ENCODE measurements around the gene SUGCT. TPM values are rescaled to one million over a fixed set of nuclear protein-coding genes. Genes with fewer than 3 reads are reported as not detected.

The SUGCT gene
- total and polyA plus RNA-seq, 9 of the 15 experiments (the other 6 are each of a cell fraction or from before 2014, with no cell fraction given): 0.58 to 2.5 (median 1.4) TPM

DNA sequence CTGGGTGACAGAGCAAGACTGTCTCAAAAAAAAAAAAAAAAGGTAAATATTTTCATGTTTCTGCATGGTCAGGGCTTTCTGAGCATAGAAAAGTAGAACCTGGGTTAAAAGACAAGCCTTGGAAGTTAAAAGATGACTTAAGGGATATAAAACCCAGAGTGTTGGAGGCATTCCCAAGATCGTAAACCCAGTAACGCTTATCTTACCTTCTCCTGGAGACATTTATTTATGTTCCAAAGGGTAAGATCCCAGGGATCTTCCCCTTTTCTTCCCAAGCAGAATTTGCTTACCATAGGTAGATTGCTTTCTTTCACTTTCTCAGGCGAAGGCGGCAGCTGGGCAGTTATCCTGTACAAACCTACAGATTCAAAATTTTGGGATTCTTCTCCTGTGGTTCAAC is 22.2 kb downstream of the SUGCT start:
- in situ Hi-C loops (cut with MboI) (no loop called here), intact Hi-C loops (cut with micrococcal nuclease) (no loop called here)
- no peak overlapping the region for H2AFZ ChIP-seq (ENCODE audit: low read depth, low read length)
- no peaks in the 10 kb centered on the region for H3K36me3 ChIP-seq (ENCODE audit: control insufficient read depth, insufficient read depth, low read length)
- H3K27ac ChIP-seq (ENCODE audit: extremely low read depth, low read depth, low read length): no peak overlapping the region
- BruUV-seq (replicated peaks): no TSS peak
- no peak overlapping the region for H3K4me2 ChIP-seq (ENCODE audit: insufficient read depth, low read length)
- TF ChIP-seq PHF20 (IDR thresholded peaks at IDR 0.05; ENCODE audit: partially characterized antibody) (no peak), ZNF408 (CRISPR knock-in tag; IDR thresholded peaks at IDR 0.05; ENCODE audit: low read depth) (no peak), SUPT5H (IDR thresholded peaks at IDR 0.05) (no peak), NR3C1 (CRISPR knock-in tag; IDR thresholded peaks at IDR 0.05) (no peak), ZNF436 (CRISPR knock-in tag; IDR thresholded peaks at IDR 0.05) (no peak), ZNF12 (CRISPR knock-in tag; IDR thresholded peaks at IDR 0.05) (no peak), ILK (tag; IDR thresholded peaks at IDR 0.05; ENCODE audit: borderline replicate concordance, low read depth) (no peak), NFXL1 (CRISPR knock-in tag; IDR thresholded peaks at IDR 0.05) (no peak), NFATC3 (IDR thresholded peaks at IDR 0.05) (no peak)
- TF ChIP-seq, protein P1, sequence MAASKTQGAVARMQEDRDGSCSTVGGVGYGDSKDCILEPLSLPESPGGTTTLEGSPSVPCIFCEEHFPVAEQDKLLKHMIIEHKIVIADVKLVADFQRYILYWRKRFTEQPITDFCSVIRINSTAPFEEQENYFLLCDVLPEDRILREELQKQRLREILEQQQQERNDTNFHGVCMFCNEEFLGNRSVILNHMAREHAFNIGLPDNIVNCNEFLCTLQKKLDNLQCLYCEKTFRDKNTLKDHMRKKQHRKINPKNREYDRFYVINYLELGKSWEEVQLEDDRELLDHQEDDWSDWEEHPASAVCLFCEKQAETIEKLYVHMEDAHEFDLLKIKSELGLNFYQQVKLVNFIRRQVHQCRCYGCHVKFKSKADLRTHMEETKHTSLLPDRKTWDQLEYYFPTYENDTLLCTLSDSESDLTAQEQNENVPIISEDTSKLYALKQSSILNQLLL (CRISPR knock-in tag; IDR thresholded peaks at IDR 0.05; ENCODE audit: borderline replicate concordance): no peak
- TF ChIP-seq, protein P2, sequence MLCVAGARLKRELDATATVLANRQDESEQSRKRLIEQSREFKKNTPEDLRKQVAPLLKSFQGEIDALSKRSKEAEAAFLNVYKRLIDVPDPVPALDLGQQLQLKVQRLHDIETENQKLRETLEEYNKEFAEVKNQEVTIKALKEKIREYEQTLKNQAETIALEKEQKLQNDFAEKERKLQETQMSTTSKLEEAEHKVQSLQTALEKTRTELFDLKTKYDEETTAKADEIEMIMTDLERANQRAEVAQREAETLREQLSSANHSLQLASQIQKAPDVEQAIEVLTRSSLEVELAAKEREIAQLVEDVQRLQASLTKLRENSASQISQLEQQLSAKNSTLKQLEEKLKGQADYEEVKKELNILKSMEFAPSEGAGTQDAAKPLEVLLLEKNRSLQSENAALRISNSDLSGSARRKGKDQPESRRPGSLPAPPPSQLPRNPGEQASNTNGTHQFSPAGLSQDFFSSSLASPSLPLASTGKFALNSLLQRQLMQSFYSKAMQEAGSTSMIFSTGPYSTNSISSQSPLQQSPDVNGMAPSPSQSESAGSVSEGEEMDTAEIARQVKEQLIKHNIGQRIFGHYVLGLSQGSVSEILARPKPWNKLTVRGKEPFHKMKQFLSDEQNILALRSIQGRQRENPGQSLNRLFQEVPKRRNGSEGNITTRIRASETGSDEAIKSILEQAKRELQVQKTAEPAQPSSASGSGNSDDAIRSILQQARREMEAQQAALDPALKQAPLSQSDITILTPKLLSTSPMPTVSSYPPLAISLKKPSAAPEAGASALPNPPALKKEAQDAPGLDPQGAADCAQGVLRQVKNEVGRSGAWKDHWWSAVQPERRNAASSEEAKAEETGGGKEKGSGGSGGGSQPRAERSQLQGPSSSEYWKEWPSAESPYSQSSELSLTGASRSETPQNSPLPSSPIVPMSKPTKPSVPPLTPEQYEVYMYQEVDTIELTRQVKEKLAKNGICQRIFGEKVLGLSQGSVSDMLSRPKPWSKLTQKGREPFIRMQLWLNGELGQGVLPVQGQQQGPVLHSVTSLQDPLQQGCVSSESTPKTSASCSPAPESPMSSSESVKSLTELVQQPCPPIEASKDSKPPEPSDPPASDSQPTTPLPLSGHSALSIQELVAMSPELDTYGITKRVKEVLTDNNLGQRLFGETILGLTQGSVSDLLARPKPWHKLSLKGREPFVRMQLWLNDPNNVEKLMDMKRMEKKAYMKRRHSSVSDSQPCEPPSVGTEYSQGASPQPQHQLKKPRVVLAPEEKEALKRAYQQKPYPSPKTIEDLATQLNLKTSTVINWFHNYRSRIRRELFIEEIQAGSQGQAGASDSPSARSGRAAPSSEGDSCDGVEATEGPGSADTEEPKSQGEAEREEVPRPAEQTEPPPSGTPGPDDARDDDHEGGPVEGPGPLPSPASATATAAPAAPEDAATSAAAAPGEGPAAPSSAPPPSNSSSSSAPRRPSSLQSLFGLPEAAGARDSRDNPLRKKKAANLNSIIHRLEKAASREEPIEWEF (CRISPR knock-in tag; IDR thresholded peaks at IDR 0.05): no peak
- TF ChIP-seq, protein P3, sequence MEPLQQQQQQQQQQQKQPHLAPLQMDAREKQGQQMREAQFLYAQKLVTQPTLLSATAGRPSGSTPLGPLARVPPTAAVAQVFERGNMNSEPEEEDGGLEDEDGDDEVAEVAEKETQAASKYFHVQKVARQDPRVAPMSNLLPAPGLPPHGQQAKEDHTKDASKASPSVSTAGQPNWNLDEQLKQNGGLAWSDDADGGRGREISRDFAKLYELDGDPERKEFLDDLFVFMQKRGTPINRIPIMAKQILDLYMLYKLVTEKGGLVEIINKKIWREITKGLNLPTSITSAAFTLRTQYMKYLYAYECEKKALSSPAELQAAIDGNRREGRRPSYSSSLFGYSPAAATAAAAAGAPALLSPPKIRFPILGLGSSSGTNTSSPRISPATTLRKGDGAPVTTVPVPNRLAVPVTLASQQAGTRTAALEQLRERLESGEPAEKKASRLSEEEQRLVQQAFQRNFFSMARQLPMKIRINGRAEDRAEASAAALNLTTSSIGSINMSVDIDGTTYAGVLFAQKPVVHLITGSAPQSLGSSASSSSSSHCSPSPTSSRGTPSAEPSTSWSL (CRISPR knock-in tag; IDR thresholded peaks at IDR 0.05; ENCODE audit: borderline replicate concordance): no peak
- no peak overlapping the region for H3K4me3 ChIP-seq
- H3K4me1 ChIP-seq (replicated peaks in 1 of 2; ENCODE audit: control insufficient read depth in 2 of 2, insufficient read depth in 2 of 2, low read length in 2 of 2): no peaks in the 10 kb centered on the region
- no peaks in the 10 kb centered on the region for H3K9me3 ChIP-seq (replicated peaks; ENCODE audit: control insufficient read depth, insufficient read depth, low read depth, low read length)
- 6% methylated on average over 4 of the region's 4 CpGs for WGBS (ENCODE audit: insufficient coverage, low coverage, missing lambda C conversion rate)
- POLR2A ChIA-PET: interaction anchor here (0.6 to 1.2 kb wide), 2 partner anchors 11 to 259 kb away, joined by 3 to 4 read pairs; no protein-coding TSS in a partner anchor
- ATAC-seq (no peak), DNase-seq (ENCODE audit: extremely low read depth in 1 of 4, low spot score in 3 of 4) (no peak), FAIRE-seq (no peak)
- H3K79me2 ChIP-seq (ENCODE audit: control insufficient read depth, insufficient read depth, low read length): no peaks in the 10 kb centered on the region
- H4K20me1 ChIP-seq (replicated peaks; ENCODE audit: control insufficient read depth, insufficient read depth, low read length): no peaks in the 10 kb centered on the region
- H3K9me1 ChIP-seq (ENCODE audit: control insufficient read depth, insufficient read depth, low read length): no peaks in the 10 kb centered on the region
- H3K27me3 ChIP-seq (ENCODE audit: control insufficient read depth in 2 of 2, insufficient read depth in 2 of 2, low read length in 2 of 2): peaks cover 5 to 8% of the 10 kb centered on the region in 2 experiments; a peak in 3 of 5 replicates
- no peak overlapping the region for H3K9ac ChIP-seq (ENCODE audit: insufficient read depth in 1 of 2, low read depth in 2 of 2, low read length in 2 of 2)
- CTCF ChIA-PET (ENCODE audit: low intra/inter-chr PET ratio): no interaction called here

Measured in K562 (cell line).